Caco-2 (cell line): ENCODE measurements around the gene AOPEP. TPM values are rescaled to one million over a fixed set of nuclear protein-coding genes. Genes with fewer than 3 reads are reported as not detected.

ENCODE experiments used
- BruUV-seq: library from RNA; stranded (reverse); fragments of 400-500 nt; replicated peaks from 2 replicates; lab custom pipeline; 2021; lab: Mats Ljungman, UMichigan
- CTCF ChIA-PET: fragments of 300-600 bp; sonication (Branson Sonifier 250); formaldehyde crosslinking; loops from one replicate; lab custom pipeline; 2022; ENCODE audit warnings: antibody characterized with exemption; lab: Charles Lee
- POLR2A ChIA-PET: fragments of 300-600 bp; sonication (Branson Sonifier 250); formaldehyde crosslinking; loops from one replicate; lab custom pipeline; 2022; ENCODE audit warnings: antibody characterized with exemption; lab: Charles Lee
- DNase-seq, 2 experiments: peaks; one replicate each; pipeline versions ENCODE4 v3.0.0 to v3.0.0-alpha.2; 2020 to 2022
- H3K27me3 ChIP-seq: replicated peaks from 2 replicates; pipeline ENCODE4 v1.6.0; 2011; ENCODE audit warnings: low read length; ENCODE audit not compliant: control insufficient read depth, insufficient read depth
- H3K36me3 ChIP-seq: 2 replicates; pipeline ENCODE4 v1.5.1; 2011; ENCODE audit warnings: low read length; ENCODE audit not compliant: control insufficient read depth, insufficient read depth
- H3K4me1 ChIP-seq: fragments of 250-450 bp; sonication (Bioruptor Pico); 2 replicates; pipeline ENCODE4 v1.5.1; 2020; ENCODE audit warnings: mild to moderate bottlenecking
- H3K4me3 ChIP-seq: 2 replicates; pipeline ENCODE4 v1.5.1; 2011; ENCODE audit warnings: low read depth, mild to moderate bottlenecking, control low read depth, low read length
- H3K9me3 ChIP-seq: fragments of 250-450 bp; sonication (Bioruptor Pico); 2 replicates; pipeline ENCODE4 v1.5.1; 2020; ENCODE audit warnings: mild to moderate bottlenecking, moderate library complexity
- H3K27ac Mint-ChIP-seq: one replicate; pipeline ENCODE4 v1.8.0; 2022; ENCODE audit warnings: mixed read lengths; ENCODE audit not compliant: unreplicated experiment
- H3K27me3 Mint-ChIP-seq: one replicate; pipeline ENCODE4 v1.8.0; 2022; ENCODE audit warnings: mixed read lengths; ENCODE audit not compliant: insufficient read depth, unreplicated experiment
- H3K36me3 Mint-ChIP-seq: one replicate; pipeline ENCODE4 v1.8.0; 2022; ENCODE audit warnings: mild to moderate bottlenecking, mixed read lengths; ENCODE audit not compliant: insufficient read depth, unreplicated experiment
- H3K4me1 Mint-ChIP-seq: one replicate; pipeline ENCODE4 v1.8.0; 2022; ENCODE audit warnings: low read depth, mixed read lengths; ENCODE audit not compliant: unreplicated experiment
- H3K4me3 Mint-ChIP-seq: one replicate; pipeline ENCODE4 v1.8.0; 2022; ENCODE audit warnings: mild to moderate bottlenecking, moderate library complexity, mixed read lengths; ENCODE audit not compliant: unreplicated experiment
- H3K9me3 Mint-ChIP-seq: one replicate; pipeline ENCODE4 v1.8.0; 2022; ENCODE audit warnings: mixed read lengths; ENCODE audit not compliant: unreplicated experiment
- intact Hi-C: fragments of 100-400 bp; cut with micrococcal nuclease; formaldehyde crosslinking; loops from one replicate; pipeline ENCODE4 v1.10.0; 2022; ENCODE audit not compliant: unreplicated experiment
- total RNA-seq: library from RNA; stranded (reverse); gene quantifications from 2 replicates; pipeline ENCODE4 v1.2.3, GENCODE V29; 2022
- TF ChIP-seq, protein P1 (sequence below), 2 experiments: fragments of 200-600 bp in 1 of 2; IDR thresholded peaks; 1 replicate in 1 of 2; 2 replicates in 1 of 2; pipeline versions ENCODE4 v1.5.1 to v1.8.0; 2011 to 2022; ENCODE audit warnings: antibody characterized with exemption in 1 of 2, control low read depth in 1 of 2, inconsistent platforms in 1 of 2, low read depth in 1 of 2, low read length in 1 of 2, mild to moderate bottlenecking in 1 of 2, moderate library complexity in 1 of 2; ENCODE audit not compliant: insufficient read depth in 1 of 2, severe bottlenecking in 1 of 2, unreplicated experiment in 1 of 2

The AOPEP gene
- total RNA-seq, 1 experiment from 2014 or later = 63.3 TPM

DNA sequence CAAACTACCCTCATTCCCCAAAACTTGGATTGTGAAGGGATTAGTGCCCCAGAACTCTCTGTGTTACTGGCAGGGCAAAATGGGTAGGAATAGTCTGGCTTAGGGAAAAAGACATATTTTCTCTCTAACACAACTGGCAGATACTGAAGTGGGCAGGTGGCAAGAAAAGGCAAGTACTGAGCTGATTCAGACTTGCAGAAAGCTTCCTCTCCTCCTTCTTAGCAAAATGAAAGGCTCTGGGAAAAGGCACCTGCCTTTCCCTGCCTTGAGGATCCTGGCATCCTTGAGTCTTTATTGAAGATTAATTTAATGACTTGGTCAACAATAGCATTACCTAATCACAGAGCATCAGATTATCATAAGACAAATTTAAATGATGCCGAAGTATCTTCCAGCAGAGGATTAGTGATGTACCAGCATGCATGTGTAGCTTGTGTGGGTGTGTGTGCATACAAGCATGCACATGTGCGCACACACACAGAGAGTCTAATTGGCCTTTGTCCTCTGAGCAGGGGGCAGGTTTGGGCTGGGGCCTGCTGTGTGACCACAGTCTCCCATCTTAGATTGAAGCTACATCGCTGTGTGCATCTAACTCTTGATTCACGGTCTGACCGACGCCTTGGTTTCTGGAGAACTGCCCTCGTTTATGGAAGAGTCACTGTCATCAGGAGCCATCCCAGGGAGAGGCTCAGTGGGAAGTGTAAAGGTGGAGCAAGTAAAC, 294.8 kb downstream of the AOPEP start:
- ChIA-PET POLR2A (no interaction called here), CTCF (no interaction called here)
- no peaks in the 10 kb centered on the region for H3K9me3 ChIP-seq
- intact Hi-C loops = no loop called here
- H3K27ac Mint-ChIP-seq = no peak overlapping the region
- H3K27me3 ChIP-seq = no peaks in the 10 kb centered on the region
- no TSS peak for BruUV-seq
- no peak for DNase-seq
- H3K4me1 Mint-ChIP-seq = peaks cover 29% of the 10 kb centered on the region
- H3K4me3 Mint-ChIP-seq = no peak overlapping the region
- H3K9me3 Mint-ChIP-seq = no peaks in the 10 kb centered on the region
- H3K36me3 ChIP-seq = peaks cover 4% of the 10 kb centered on the region
- no peaks in the 10 kb centered on the region for H3K27me3 Mint-ChIP-seq
- TF ChIP-seq, protein P1, sequence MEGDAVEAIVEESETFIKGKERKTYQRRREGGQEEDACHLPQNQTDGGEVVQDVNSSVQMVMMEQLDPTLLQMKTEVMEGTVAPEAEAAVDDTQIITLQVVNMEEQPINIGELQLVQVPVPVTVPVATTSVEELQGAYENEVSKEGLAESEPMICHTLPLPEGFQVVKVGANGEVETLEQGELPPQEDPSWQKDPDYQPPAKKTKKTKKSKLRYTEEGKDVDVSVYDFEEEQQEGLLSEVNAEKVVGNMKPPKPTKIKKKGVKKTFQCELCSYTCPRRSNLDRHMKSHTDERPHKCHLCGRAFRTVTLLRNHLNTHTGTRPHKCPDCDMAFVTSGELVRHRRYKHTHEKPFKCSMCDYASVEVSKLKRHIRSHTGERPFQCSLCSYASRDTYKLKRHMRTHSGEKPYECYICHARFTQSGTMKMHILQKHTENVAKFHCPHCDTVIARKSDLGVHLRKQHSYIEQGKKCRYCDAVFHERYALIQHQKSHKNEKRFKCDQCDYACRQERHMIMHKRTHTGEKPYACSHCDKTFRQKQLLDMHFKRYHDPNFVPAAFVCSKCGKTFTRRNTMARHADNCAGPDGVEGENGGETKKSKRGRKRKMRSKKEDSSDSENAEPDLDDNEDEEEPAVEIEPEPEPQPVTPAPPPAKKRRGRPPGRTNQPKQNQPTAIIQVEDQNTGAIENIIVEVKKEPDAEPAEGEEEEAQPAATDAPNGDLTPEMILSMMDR (IDR thresholded peaks at IDR 0.05; ENCODE audit: insufficient read depth in 1 of 2, low read depth in 1 of 2, low read length in 1 of 2, severe bottlenecking in 1 of 2, unreplicated experiment in 1 of 2) = no peak
- H3K36me3 Mint-ChIP-seq = peaks cover 73% of the 10 kb centered on the region
- peaks cover 29% of the 10 kb centered on the region for H3K4me1 ChIP-seq
- no peak overlapping the region for H3K4me3 ChIP-seq

GRCh38 chr9:95022657-95023056, 296.2 kb downstream of the AOPEP start:
- TF ChIP-seq, protein P1 (IDR thresholded peaks at IDR 0.05; ENCODE audit: insufficient read depth in 1 of 2, low read depth in 1 of 2, low read length in 1 of 2, severe bottlenecking in 1 of 2, unreplicated experiment in 1 of 2) = no peak
- Histone ChIP-seq H3K36me3 (peaks cover 4% of the 10 kb centered on the region), H3K27me3 (no peaks in the 10 kb centered on the region), H3K4me3 (no peak overlapping the region), H3K4me1 (peaks cover 32% of the 10 kb centered on the region), H3K9me3 (no peaks in the 10 kb centered on the region)
- POLR2A ChIA-PET = interaction anchor here (1.1 kb wide), 1 partner anchor 8 kb away, joined by 3 read pairs; no protein-coding TSS in a partner anchor
- peaks cover 31% of the 10 kb centered on the region for H3K4me1 Mint-ChIP-seq
- intact Hi-C loops = no loop called here
- no TSS peak for BruUV-seq
- peaks cover 65% of the 10 kb centered on the region for H3K36me3 Mint-ChIP-seq
- no peaks in the 10 kb centered on the region for H3K9me3 Mint-ChIP-seq
- H3K27ac Mint-ChIP-seq = peak overlapping the region; percentile 56
- no peak for DNase-seq
- CTCF ChIA-PET = interaction anchor here (1.1 kb wide), 1 partner anchor 48 kb away, joined by 4 read pairs; no protein-coding TSS in a partner anchor
- H3K27me3 Mint-ChIP-seq = no peaks in the 10 kb centered on the region
- H3K4me3 Mint-ChIP-seq = no peak overlapping the region

DNA sequence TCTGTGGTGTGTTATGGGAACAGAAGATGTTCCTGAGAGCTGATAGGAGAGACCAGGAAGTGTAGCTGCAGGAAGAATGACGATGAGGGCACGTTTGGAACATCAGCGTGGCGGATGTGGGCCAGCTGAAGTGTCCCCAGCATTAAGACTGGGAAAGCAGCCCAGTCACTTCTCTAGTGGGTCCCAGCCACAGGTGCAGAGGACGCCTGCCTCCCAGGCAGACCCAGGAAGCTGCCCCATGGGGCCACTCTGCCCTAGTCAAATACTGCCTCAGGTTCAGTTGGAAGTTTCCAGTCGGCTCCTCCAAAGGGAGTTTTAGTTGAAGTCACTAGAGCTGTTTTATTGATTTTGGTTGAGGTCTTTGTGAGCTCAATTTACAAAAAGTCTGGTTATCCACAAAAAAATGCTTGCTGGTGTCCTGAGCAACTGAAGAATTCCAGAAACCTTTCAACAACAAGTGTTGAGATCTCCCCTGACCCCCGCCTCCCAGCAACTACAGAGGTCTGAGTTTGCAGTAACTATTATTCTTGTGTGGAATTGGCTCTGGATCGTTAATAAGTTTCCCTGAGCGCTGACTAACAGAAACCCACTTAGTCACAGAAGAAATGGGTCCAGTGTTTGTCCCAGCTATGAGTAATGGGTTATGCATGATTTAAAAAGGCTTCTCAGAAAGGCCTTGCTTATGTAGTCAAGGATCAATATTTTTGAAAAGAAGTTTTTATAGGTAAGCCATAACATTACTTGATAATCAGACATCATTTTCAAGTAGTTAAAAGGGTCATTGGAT, 296.9 kb downstream of the AOPEP start:
- Histone ChIP-seq H3K9me3 (no peaks in the 10 kb centered on the region), H3K4me3 (no peak overlapping the region), H3K4me1 (peaks cover 32% of the 10 kb centered on the region), H3K36me3 (peaks cover 4% of the 10 kb centered on the region), H3K27me3 (no peaks in the 10 kb centered on the region)
- TF ChIP-seq, protein P1 (IDR thresholded peaks at IDR 0.05; ENCODE audit: insufficient read depth in 1 of 2, low read depth in 1 of 2, low read length in 1 of 2, severe bottlenecking in 1 of 2, unreplicated experiment in 1 of 2) = no peak
- intact Hi-C loops = no loop called here
- CTCF ChIA-PET = interaction anchor here (1.1 kb wide), 2 partner anchors 40 to 48 kb away, joined by 3 to 4 read pairs; no protein-coding TSS in a partner anchor
- peaks cover 31% of the 10 kb centered on the region for H3K4me1 Mint-ChIP-seq
- no TSS peak for BruUV-seq
- POLR2A ChIA-PET = interaction anchor here (1.1 kb wide), 1 partner anchor 7 kb away, joined by 3 read pairs; no protein-coding TSS in a partner anchor
- H3K27me3 Mint-ChIP-seq = no peaks in the 10 kb centered on the region
- peaks cover 57% of the 10 kb centered on the region for H3K36me3 Mint-ChIP-seq
- no peak overlapping the region for H3K4me3 Mint-ChIP-seq
- H3K9me3 Mint-ChIP-seq = no peaks in the 10 kb centered on the region
- DNase-seq = no peak
- peak overlapping the region; percentile 56 for H3K27ac Mint-ChIP-seq
